ENCODE results near the gene MUC13. TPM values are rescaled to one million over a fixed set of nuclear protein-coding genes. Genes with fewer than 3 reads are reported as not detected.

Gene MUC13
- total RNA-seq, 4 donors from 2014 or later = 37.8 to 700 (median 401) TPM

GRCh38 chr3:124856677-124857076 is 77.9 kb downstream of the MUC13 start:
- intact Hi-C loops (cut with DNase I; ENCODE audit: low total_unique reads) (loop anchor here (5.0 kb wide), 1 partner anchor 146 kb away; no protein-coding TSS in a partner anchor), in situ Hi-C loops (cut with MboI; ENCODE audit: low pct_ligation_motif_present in 1 of 4, low pct_unique_long_range_greater_than_20kb in 1 of 4, low sequenced_read_pairs in 3 of 4) (no loop called here)
- H3K36me3 ChIP-seq = no peaks in the 10 kb centered on the region
- no peaks in the 10 kb centered on the region for H3K9me3 ChIP-seq
- TF ChIP-seq POLR2A (IDR thresholded peaks at IDR 0.05) (no peak), POLR2AphosphoS5 (IDR thresholded peaks at IDR 0.05) (no peak), EP300 (IDR thresholded peaks at IDR 0.05; ENCODE audit: low read depth) (no peak)
- TF ChIP-seq, protein P1, sequence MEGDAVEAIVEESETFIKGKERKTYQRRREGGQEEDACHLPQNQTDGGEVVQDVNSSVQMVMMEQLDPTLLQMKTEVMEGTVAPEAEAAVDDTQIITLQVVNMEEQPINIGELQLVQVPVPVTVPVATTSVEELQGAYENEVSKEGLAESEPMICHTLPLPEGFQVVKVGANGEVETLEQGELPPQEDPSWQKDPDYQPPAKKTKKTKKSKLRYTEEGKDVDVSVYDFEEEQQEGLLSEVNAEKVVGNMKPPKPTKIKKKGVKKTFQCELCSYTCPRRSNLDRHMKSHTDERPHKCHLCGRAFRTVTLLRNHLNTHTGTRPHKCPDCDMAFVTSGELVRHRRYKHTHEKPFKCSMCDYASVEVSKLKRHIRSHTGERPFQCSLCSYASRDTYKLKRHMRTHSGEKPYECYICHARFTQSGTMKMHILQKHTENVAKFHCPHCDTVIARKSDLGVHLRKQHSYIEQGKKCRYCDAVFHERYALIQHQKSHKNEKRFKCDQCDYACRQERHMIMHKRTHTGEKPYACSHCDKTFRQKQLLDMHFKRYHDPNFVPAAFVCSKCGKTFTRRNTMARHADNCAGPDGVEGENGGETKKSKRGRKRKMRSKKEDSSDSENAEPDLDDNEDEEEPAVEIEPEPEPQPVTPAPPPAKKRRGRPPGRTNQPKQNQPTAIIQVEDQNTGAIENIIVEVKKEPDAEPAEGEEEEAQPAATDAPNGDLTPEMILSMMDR (IDR thresholded peaks at IDR 0.05) = no peak
- no peak overlapping the region for H3K27ac ChIP-seq
- no peak overlapping the region for H3K4me3 ChIP-seq
- H3K4me1 ChIP-seq = peaks cover 0 to 33% (median 6%) of the 10 kb centered on the region in 4 donors
- H3K27me3 ChIP-seq = no peaks in the 10 kb centered on the region
- no peak for DNase-seq
- WGBS, 2 donors (ENCODE audit: low coverage in 1 of 2) = 81 to 96% methylated on average over 2 of the region's 2 CpGs

Other genes with a start within 250 kb of the MUC13 start
- 10 to 100 TPM; 10.3 to 47.5 (median 19.6) TPM for gene UMPS, start 204.3 kb downstream of the MUC13 start, total RNA-seq
- gene ITGB5, start 47.4 kb downstream of the MUC13 start, total RNA-seq = 100 to 1,000 TPM in 2 of 4 donors, 10 to 100 TPM in 2; 62.8 to 572 (median 105) TPM
- gene HEG1, start 121.2 kb upstream of the MUC13 start, total RNA-seq = 10 to 100 TPM in 2 of 4 donors, 1 to 10 TPM in 2; 8.9 to 97.3 (median 10.6) TPM

All from transverse colon (tissue), 4 donors.